Brain microvascular endothelial cell (primary cell): ENCODE data around the gene NYAP1.

Source experiments
- DNase-seq: peaks from one replicate; pipeline ENCODE4 v3.0.0-alpha.2; 2020
- H3K27ac ChIP-seq: fragments of 250-450 bp; sonication (Bioruptor Pico); 2 replicates; pipeline ENCODE4 v1.5.1; 2020; ENCODE audit warnings: mild to moderate bottlenecking, moderate library complexity
- H3K27me3 ChIP-seq: fragments of 250-450 bp; sonication (Bioruptor Pico); replicated peaks from 2 replicates; pipeline ENCODE4 v1.5.1; 2020; ENCODE audit warnings: mild to moderate bottlenecking
- H3K36me3 ChIP-seq: fragments of 250-450 bp; sonication (Bioruptor Pico); replicated peaks from 2 replicates; pipeline ENCODE4 v1.5.1; 2020; ENCODE audit warnings: mild to moderate bottlenecking
- H3K4me3 ChIP-seq: 2 replicates; pipeline ENCODE4 v1.5.1; 2011; ENCODE audit warnings: low read depth, mild to moderate bottlenecking, control low read depth, low read length, moderate library complexity
- in situ Hi-C: cut with HindIII; loops from 2 replicates; pipeline ENCODE4 v1.10.0; 2017; ENCODE audit warnings: low sequenced_read_pairs, low pct_ligation_motif_present
- TF ChIP-seq, protein P1 (sequence below): IDR thresholded peaks from 2 replicates; pipeline ENCODE4 v1.5.1; 2011; ENCODE audit warnings: low read depth, mild to moderate bottlenecking, moderate library complexity, low read length, control low read depth, inconsistent platforms; ENCODE audit errors: missing control alignments

The NYAP1 gene

DNA sequence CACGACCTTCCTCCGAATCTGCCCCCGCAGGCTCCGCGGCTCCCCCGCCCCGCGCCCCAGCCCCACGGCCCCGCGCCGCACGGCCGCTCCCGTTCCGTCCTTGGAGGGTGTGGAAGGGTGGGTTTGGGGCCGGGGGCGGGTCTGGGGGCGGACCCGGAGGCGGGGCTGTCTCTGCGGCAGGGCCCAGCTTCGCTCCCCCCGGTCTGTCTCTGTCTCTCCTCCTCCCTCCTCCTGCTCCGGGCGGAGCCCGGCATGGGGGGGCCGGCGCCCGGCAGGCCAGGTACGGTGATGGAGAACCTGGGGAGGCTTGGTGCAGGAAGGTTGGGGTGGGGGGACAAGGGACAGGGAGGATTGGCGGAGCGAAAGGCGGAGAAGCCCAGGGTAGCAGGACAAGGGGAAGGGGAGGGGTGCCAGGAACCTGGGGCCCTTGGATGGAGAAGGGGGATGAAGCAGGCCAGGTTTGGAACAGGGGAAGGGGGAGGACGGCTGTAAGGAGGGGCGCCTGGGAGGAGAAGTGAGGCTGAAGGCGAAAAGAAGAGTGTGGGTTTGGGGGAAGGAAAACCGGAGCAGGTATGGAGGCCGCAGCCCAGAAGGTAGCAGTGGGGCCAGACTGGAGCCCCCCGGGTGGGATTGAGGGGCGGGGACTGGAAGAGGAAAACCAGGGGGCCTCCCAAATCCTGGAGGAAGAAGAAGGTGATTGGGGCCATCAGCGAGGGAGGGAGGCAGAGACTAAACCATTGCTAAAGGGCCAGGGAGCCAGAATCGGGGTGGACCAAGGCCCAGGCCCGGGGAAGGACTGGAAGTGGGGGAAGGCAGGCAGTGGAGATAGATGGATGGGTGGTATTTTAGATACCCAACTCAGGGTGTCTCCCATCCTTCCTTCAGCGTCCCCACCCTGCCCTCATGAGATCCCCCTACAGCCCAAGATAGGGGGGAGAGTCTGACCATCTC lies at the start of gene NYAP1:
TSS of gene NYAP1 (plus strand) at position 206 of the 951 bp plus-strand sequence. CDS start 1,385 bp downstream, outside the sequence.
- H3K27me3 ChIP-seq = no peaks in the 10 kb centered on the region
- no peak within 1 kb of the TSS for H3K27ac ChIP-seq
- H3K4me3 ChIP-seq = peak within 1 kb of the TSS; percentile 53
- no peak for DNase-seq
- H3K36me3 ChIP-seq = no peaks in the 10 kb centered on the region
- in situ Hi-C loops = no loop called here
- TF ChIP-seq, protein P1, sequence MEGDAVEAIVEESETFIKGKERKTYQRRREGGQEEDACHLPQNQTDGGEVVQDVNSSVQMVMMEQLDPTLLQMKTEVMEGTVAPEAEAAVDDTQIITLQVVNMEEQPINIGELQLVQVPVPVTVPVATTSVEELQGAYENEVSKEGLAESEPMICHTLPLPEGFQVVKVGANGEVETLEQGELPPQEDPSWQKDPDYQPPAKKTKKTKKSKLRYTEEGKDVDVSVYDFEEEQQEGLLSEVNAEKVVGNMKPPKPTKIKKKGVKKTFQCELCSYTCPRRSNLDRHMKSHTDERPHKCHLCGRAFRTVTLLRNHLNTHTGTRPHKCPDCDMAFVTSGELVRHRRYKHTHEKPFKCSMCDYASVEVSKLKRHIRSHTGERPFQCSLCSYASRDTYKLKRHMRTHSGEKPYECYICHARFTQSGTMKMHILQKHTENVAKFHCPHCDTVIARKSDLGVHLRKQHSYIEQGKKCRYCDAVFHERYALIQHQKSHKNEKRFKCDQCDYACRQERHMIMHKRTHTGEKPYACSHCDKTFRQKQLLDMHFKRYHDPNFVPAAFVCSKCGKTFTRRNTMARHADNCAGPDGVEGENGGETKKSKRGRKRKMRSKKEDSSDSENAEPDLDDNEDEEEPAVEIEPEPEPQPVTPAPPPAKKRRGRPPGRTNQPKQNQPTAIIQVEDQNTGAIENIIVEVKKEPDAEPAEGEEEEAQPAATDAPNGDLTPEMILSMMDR = no peak

DNA sequence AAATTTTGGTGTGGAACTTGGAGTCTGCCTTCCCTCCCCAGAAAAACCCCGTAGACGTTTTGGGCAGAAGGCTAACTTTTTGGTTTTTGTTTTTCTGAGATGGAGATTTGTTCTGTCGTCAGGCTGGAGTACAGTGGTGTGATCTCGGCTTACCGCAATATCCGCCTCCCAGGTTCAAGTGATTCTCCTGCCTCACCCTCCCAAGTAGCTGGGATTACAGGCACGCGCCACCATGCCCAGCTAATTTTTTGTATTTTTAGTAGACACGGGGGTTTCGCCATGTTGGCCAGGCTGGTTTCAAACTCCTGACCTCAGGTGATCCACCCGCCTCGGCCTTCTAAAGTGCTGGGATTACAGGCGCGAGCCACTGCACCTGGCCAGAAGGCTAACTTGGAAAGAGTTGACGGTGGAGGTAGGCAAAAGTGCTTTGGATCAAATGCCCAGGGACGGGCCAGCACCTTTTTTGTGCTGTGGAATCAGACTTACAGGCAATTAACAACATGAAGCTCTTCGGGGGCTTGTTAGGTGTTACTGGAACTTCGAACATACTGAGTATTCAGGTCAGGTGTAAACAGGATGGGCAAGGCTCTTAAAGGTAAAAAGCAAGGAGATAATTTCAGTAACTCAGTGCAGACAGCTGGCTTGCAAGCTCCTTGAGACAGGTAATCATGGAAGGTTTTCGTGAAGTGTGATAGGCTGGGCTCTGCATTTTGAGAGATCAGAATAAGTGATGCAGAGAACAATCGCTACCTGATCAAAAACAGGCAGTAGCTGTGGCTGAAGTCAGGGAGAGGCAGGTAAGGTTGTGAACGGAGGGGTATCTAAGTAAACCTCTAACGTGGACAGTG lies 49.2 kb upstream of the NYAP1 start:
- in situ Hi-C loops = no loop called here
- H3K27me3 ChIP-seq = no peaks in the 10 kb centered on the region
- H3K4me3 ChIP-seq = peak overlapping the region; percentile 88
- TF ChIP-seq, protein P1 = no peak
- H3K36me3 ChIP-seq = peaks cover 18% of the 10 kb centered on the region
- H3K27ac ChIP-seq = no peak overlapping the region
- DNase-seq = no peak

DNA sequence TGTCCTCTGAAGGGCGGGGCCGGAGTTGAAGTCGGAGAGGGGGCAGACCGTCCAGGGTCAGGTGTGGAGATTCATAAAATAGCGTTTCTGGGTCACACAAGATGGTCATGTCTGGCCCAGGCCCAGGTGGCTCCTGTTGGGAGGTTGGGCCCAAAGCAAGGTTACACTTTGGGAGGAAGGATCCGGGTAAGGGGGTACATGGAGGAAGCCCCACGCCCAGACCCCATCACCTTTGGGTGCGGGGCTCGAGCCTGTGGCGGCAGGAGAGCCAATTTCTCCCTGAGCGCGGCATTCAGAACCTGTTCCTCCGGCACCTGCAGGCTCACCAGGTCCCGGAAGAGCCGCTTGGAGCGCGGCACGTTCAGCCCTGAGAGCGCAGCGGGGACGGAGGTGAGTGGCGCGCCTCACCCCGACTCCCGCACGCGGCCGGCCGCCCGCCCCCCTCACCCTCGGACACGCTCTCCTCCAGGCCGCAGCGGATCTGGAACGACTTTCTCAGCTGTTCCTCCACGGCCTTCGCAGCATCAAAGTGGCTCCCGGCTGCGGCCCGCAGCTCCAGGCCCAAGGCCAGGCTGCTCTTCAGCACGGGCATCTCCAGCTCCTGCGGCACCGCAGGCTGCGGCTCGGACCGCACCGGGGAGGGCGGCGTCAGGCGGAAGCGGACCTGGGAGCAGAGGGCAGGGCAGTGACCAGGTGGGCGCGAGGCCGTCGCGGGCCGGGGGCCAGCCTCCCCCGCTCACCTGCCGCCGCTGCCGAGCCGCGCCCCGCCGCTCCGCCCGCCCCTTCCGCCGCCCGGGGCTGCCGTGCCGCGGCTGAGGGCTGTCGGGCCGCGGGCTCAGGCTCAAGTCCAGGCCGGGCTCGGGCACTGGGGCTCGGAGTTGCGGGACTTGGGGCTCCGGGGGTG lies 48.1 kb upstream of the NYAP1 start:
- DNase-seq = no peak
- peak overlapping the region; percentile 88 for H3K4me3 ChIP-seq
- in situ Hi-C loops = no loop called here

DNA sequence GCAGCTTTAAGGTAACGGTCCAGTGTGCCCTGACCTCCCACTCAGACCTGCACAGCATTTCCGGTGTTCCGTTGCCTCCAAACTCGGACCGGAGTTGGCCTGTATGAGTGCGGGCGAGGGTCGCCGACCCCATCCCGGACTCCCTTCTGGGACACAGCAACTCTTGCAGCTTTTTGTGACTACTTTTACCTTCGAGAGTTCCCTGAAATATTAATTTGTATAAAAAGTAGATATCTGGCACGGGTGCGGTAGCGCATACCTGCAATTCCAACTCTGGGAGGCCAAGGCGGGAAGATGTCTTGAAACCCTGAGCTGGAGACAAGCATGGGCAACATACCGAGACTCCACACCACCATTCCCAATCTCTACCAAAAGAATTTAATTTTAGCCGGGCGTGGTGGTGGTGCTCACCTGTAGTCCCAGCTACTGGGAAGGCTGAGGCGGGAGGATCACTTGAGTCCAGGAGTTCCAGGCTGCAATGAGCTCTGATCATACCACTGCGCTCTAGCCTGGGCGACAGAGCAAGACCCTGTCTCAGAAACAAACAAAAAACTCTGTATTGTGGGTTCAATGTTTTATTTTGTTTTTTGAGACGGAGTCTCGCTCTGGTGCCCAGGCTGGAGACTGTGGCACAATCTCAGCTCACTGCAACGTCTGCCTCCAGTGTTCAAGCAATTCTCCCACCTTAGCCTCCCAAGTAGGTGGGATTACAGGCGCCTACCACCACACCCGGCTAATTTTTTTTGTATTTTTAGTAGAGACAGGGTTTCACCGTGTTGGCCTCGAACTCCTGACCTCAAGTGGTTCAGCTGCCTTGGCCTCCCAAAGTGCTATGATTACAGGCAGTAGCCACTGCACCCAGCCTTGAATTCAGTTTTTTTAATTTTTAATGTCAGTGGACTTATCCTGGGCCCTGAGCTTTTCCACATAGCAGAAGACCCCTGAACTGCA lies 46.3 kb upstream of the NYAP1 start:
- no peaks in the 10 kb centered on the region for H3K27me3 ChIP-seq
- in situ Hi-C loops = no loop called here
- TF ChIP-seq, protein P1 = no peak
- H3K27ac ChIP-seq = no peak overlapping the region
- peaks cover 16% of the 10 kb centered on the region for H3K36me3 ChIP-seq
- DNase-seq = no peak
- no peak overlapping the region for H3K4me3 ChIP-seq

More for the DNA sequence above, 48.1 kb upstream of the NYAP1 start:
- H3K27me3 ChIP-seq = no peaks in the 10 kb centered on the region
- TF ChIP-seq, protein P1 = no peak
- peaks cover 18% of the 10 kb centered on the region for H3K36me3 ChIP-seq
- peak overlapping the region; percentile 74 for H3K27ac ChIP-seq
